GM19452 (cell line): ENCODE results near the gene MPP3.

Experiments
- ATAC-seq: cut with Tn5 transposase; IDR thresholded peaks from one replicate; pipeline ENCODE4 v1.9.1; 2021; ENCODE audit not compliant: unreplicated experiment

Gene MPP3

DNA sequence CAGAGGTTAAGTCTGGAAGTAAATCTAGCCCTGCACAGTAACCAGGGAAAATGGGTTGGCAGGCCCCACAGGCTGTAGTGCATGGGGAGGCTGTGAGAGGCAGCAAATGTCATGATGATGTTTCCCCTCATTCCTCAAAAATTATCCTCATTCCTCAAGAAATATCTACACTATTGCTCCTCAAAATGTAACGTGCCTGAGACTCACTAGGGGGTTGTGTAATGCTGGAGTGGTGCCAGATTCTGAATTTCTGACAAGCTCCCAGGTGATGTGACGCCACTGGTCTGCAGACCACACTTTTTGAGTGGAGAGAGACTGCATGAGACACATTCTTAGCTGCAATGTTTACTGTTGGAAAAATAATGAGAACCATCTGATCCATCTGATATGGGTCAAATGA, 1.2 kb upstream of the MPP3 start:
- ATAC-seq: no peak

DNA sequence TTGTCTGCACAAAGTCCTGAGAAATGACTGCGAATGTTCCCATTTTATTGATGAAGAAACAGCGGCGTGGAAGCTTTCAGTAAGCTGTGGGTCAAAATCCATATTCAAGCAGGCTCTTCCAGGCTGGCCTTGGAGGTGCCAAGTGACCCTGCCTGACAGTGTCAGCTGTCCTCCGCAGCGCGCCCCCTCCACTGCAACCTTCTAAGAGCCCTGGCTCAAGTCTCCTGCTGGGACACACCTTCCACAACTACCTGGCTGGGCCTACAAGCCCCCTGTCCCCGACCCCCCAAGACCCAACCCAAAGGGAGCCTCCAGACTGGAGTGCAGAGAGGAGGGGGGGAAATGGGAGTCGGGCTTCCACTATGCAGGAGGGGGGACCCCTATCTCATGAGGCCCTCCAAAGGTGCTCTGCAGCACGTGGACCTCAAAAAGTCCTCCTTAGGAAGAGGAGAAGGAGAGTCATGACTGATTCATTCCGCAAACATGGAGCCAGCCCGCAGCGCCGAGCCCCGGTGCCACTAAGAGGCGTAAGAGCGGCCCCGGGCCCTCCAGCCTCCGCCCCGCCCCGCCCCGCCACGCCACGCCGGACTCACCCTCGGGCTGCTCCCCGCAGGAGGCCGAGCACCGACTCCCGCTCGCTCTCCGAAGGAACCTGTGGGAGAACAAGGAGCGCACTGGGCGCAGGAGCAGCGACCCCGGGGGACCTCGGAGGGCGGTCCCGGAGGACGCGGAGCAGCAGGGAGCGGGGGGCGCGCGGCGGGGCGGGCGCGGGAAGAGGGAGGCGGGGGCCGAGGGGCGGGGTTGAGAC, 574 bp downstream of the MPP3 start:
- ATAC-seq: no peak

DNA sequence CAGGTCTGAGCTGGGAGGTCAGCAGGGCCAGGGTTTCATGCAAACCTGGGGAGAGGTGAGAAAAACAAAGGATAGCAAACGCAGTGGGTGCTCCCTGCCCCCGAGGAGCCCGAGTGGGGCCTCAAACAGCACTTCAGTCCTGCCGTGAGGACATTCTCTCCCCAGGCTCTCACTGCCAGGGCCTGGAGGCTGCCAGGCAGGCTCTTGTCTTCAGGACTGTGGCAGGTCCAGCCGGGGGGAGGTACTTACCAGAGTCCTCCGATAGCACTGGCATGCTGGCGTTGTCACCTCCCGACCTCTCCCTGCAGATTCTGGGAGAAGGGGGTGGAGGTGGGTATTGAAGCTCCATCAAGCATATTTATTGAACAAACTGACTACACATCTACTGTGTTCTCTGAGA, 1.3 kb downstream of the MPP3 start:
- no peak for ATAC-seq

DNA sequence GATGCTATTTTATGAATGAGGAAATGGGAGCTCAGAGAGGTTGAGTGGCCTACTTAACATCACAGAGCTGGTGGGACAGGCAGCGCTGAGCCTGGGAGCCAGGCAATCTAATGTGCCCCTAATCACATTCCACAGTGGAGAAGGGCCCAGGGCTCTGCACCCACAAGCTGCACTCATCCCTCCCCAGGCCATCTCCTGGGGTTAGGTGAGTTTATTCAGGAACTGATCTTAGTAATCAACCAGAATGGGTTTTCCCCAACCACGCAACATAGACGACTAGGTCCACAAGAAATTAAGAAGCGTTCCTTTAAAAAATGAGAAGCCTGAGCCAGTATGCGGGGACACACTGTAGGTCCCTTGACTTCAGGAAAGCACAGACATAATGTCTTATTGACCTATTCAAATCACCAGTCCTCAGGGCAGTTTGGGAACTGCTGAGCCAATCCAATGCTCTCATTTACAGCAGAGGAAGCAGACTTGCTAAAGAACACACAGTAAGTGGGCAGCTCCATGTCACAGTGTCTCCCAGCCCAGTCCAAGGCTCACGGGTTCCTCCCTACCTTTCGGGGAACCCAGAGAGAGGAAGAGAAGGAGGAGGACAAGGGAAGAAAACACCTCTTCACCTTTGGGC, 2.3 kb downstream of the MPP3 start:
- no peak for ATAC-seq

- no peak for ATAC-seq
Measured at GRCh38 chr17:43829738-43830137, 3.2 kb downstream of the MPP3 start.

DNA sequence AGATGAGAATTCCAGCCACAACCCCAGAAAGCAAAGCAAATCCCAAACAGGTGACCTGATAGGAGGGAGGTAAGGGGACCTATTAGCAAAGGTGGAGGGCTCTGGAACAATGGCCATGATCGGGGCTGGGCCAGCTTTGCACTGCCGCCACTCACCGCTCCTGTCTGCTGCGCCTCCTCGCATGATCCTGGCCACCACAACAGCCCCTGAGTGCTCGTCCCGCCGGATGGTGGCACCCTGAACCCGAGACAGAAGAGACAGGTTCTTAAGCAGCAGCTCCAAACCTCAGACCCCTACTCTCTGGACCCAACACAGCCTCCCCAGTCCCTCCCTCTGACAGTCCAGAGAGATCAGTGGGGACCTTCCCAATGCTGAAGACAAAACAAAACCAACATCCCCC, 5.3 kb downstream of the MPP3 start:
- ATAC-seq: no peak

- ATAC-seq: no peak
Measured at GRCh38 chr17:43826206-43826605, 6.7 kb downstream of the MPP3 start.

DNA sequence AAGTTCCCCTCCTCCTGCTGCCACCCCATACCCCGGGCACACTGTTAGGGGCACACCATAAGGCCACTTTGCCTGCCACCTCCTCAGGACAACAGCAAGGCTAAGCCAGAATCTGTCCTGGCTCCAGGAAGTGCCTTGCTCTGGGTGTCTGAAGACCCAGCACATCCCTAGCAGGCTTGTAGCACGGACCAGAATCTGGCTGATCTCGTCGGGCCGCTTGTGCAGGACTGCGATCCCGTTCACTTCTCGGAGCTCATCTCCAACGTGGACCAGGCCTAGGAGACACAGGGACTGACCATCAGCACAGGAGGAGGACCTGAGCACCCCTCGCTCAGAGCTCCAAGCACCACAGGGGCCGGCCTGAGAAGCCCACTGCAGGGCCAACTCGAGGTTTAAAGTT, 7.4 kb downstream of the MPP3 start:
- no peak for ATAC-seq

DNA sequence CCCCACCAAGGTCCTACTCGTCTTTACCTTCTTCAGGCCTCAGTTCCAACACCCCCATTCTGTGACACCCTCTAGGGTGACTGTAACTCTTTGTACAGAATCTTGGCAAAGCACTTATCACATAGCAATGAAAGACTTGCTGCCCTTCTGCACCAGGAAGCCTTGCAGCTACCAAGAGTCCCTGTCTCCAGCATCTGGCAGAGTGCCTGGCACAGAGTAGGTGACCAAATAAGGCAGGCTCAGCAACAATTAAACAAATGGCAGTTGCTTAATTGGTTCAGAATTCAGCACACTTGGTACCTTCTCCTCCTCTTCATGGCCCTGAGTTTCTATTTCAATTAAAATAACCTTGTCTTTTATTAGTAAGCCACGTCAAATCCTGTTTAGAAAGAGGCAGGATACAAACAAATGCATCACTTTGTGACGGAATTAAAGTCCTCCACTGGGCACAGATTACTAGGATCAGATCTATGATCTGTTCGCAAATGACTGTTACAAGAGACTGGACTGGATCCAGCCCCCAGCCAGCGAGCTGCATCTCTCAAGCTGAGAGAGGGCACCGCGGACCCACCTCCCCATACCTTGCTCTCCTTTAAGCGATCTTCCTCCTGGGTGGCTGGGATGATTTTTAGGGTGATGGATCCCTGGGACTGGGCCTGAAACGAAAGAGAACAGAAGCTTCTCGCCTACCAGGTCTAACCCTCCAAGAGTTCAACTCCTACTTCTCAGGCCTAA, 9.4 kb downstream of the MPP3 start:
- ATAC-seq: no peak

DNA sequence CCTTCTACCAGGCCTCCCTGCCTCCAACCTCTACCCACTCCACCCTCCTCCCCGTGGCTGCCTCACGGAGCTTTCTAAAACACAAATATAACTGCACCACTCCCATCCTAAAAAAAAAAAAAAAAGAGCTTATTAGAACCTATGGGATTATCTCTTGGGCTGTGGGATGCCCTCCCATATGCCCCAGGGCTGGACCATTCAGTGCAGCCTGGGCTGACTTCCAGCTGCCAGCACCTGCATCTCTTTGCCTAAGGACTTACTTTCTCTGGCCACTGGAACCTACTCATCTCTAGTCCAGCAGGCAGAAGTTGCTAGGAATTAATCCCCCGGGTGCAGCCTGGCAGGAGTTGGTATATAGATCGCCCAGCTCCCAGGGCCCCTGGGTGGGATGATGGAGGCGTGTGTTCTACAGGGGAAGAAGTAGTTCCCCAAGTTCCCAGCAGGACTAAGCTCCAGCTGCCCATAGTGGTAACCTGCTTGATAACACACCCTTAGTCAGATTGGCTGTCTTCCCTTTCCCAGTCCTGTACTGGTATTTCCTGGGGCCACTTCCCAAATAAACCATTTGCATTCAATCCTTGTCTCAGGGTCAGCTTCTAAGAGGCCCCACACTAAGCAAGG, 10.3 kb downstream of the MPP3 start:
- no peak for ATAC-seq

- no peak for ATAC-seq
Measured at GRCh38 chr17:43820759-43821158, 12.2 kb downstream of the MPP3 start.

- ATAC-seq: no peak
Measured at GRCh38 chr17:43818966-43819365, 14.0 kb downstream of the MPP3 start.

DNA sequence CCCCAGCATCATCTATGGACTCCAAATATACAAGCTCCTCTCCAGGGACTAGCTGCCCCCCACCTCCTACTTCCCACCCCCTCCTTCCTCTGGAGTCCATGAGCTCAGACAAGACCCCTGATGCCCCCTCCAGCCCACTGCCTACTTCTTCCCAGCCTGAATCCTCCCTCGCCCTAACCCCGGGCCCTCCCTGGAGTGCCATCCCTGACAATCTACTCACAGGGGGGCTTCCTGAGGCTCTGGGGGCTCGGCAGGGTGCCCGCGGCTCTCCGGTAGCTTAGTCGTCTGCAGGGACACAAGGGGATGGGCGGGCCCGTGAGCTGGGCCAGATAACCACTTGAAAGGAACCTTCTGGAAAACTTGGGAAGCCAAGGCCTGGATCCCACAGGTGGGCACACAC, 15.1 kb downstream of the MPP3 start:
- no peak for ATAC-seq

GRCh38 chr17:43816336-43817320, 16.3 kb downstream of the MPP3 start:
- ATAC-seq: no peak

GRCh38 chr17:43814714-43815113, 18.2 kb downstream of the MPP3 start:
- ATAC-seq: no peak

- ATAC-seq: no peak
Measured at GRCh38 chr17:43814026-43814425, 18.9 kb downstream of the MPP3 start.

- no peak for ATAC-seq
Measured at GRCh38 chr17:43813386-43813785, 19.6 kb downstream of the MPP3 start.

DNA sequence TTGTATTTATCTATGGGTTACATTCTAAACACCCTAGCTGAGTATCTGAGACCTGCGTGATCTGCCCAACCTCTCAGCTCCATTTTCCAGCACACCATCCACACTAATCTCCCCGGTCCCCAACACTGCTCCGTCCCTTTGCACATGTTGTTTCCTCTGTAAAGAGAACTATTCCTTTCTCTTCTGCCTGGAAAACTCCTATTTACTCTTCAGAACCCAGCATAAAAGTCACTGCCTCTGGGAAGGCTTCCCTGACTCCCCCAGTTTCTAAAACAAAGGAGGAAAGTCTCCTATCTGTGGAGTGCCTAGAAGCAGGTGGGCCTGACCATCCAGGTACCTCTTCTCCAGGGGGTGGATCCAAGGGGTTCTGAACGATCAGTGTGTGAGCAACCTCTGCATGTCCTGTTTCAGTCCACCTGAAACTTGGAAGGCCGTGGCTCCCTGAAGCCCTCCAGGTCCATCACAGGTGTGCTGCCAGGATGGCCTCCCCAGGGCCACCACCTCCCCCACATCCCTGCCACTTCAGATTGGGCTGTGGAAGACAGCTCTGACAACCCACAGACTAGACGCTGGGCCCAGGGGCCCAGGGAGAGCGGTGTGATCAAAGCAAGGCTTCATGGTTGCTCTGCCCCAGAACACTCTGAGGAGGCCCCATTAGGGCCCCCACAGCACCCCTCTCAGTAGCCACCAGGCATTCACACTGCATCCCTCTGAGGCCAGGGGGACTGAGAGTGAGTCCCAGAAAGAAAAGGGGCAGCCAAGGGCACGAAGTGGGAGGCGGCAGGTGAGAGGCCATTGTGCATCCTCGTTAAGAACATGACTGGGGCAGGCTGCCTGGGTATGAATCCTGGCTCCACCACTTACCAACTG, 20.3 kb downstream of the MPP3 start:
- ATAC-seq: no peak

GRCh38 chr17:43810823-43811222, 22.1 kb downstream of the MPP3 start:
- no peak for ATAC-seq
